ENCODE measurements around the gene GABRP.

DNA sequence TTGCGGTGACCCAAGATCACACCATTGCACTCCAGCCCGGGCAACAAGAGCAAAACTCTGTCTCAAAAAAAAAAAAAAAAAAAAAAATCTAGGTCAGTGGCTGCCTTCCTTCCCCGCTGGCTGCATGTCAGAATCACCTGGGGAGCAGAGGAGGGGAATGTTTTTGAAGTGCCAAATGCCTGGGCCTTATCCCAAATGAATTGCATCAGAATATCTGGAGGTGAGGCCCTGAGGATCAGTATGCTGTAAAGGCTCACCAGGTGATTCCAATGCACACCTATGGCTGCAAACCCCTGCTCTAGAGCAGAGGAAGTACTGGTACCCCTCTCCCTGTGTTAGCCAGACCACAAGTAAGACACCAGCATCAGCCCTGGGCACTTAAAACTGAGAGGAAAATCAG, 44.7 kb upstream of the GABRP start:
- TF ChIP-seq, protein P1, sequence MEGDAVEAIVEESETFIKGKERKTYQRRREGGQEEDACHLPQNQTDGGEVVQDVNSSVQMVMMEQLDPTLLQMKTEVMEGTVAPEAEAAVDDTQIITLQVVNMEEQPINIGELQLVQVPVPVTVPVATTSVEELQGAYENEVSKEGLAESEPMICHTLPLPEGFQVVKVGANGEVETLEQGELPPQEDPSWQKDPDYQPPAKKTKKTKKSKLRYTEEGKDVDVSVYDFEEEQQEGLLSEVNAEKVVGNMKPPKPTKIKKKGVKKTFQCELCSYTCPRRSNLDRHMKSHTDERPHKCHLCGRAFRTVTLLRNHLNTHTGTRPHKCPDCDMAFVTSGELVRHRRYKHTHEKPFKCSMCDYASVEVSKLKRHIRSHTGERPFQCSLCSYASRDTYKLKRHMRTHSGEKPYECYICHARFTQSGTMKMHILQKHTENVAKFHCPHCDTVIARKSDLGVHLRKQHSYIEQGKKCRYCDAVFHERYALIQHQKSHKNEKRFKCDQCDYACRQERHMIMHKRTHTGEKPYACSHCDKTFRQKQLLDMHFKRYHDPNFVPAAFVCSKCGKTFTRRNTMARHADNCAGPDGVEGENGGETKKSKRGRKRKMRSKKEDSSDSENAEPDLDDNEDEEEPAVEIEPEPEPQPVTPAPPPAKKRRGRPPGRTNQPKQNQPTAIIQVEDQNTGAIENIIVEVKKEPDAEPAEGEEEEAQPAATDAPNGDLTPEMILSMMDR (IDR thresholded peaks at IDR 0.05) = no peak
- no peak for TF ChIP-seq EZH2phosphoT487 (IDR thresholded peaks at IDR 0.05)

All from neural progenitor cell (in vitro differentiated cells).